B cell (primary cell): ENCODE measurements around the gene GALNT5. TPM values are rescaled to one million over a fixed set of nuclear protein-coding genes. Genes with fewer than 3 reads are reported as not detected.

Experiments
- ATAC-seq: fragments of 200-7000 bp; cut with Tn5 transposase; one replicate; pipeline ENCODE4 v1.10.0; 2021; ENCODE audit warnings: low read depth, mild to moderate bottlenecking, moderate number of reproducible peaks, moderate library complexity
- CTCF ChIA-PET: fragments of 350-600 bp; sonication (Branson Sonifier 250); formaldehyde crosslinking; loops from one replicate; lab custom pipeline; 2021; ENCODE audit warnings: antibody characterized with exemption, inconsistent platforms; lab: Charles Lee
- POLR2A ChIA-PET: fragments of 350-600 bp; sonication (Branson Sonifier 250); formaldehyde crosslinking; loops from one replicate; lab custom pipeline; 2021; ENCODE audit warnings: antibody characterized with exemption; lab: Charles Lee
- DNase-seq: peaks from one replicate; pipeline ENCODE4 v3.0.0; 2013
- H2AFZ ChIP-seq: 2 replicates; pipeline ENCODE4 v1.6.1; 2012; ENCODE audit warnings: mild to moderate bottlenecking, low read depth, low read length; ENCODE audit not compliant: insufficient read depth, poor library complexity, severe bottlenecking
- H3K27ac ChIP-seq, 2 donors: 1 replicate in 1 of 2; 2 replicates in 1 of 2; pipeline ENCODE4 v1.5.1; 2012 to 2013; ENCODE audit warnings: low read length in 2 of 2, mild to moderate bottlenecking in 2 of 2, moderate library complexity in 1 of 2
- H3K27me3 ChIP-seq, 4 experiments: fragments of 200-600 bp in 1 of 4; sonication (generic) in 1 of 4; replicated peaks in 1 of 4; 1 replicate in 2 of 4; 2 replicates in 2 of 4; pipeline versions ENCODE4 v1.6.1 to v1.7.0; 2013 to 2016; ENCODE audit warnings: low read length in 3 of 4, mild to moderate bottlenecking in 2 of 4, mixed read lengths in 1 of 4, moderate library complexity in 1 of 4; ENCODE audit not compliant: insufficient read depth in 4 of 4, control insufficient read depth in 3 of 4; ENCODE audit errors: control extremely low read depth in 1 of 4
- H3K36me3 ChIP-seq, 2 experiments: replicated peaks in 1 of 2; 1 replicate in 1 of 2; 2 replicates in 1 of 2; pipeline versions ENCODE4 v1.6.1 to v1.7.1; 2013; ENCODE audit warnings: low read length in 1 of 2; ENCODE audit not compliant: insufficient read depth in 2 of 2, control insufficient read depth in 1 of 2; ENCODE audit errors: control extremely low read depth in 1 of 2, extremely low read depth in 1 of 2
- H3K4me1 ChIP-seq, 2 donors: fragments of 200-600 bp in 1 of 2; sonication (generic) in 1 of 2; 1 replicate in 1 of 2; 2 replicates in 1 of 2; pipeline versions ENCODE4 v1.5.1 to v1.6.1; 2013 to 2017; ENCODE audit warnings: low read length in 2 of 2; ENCODE audit not compliant: control insufficient read depth in 2 of 2, insufficient read depth in 2 of 2
- H3K4me2 ChIP-seq: replicated peaks from 2 replicates; pipeline ENCODE3; 2012; ENCODE audit warnings: mild to moderate bottlenecking, low read depth, low read length; ENCODE audit not compliant: poor library complexity, severe bottlenecking
- H3K4me3 ChIP-seq, 5 experiments: fragments of 200-600 bp in 1 of 5; sonication (generic) in 1 of 5; 1 replicate in 3 of 5; 2 replicates in 2 of 5; pipeline versions ENCODE4 v1.5.1 to v1.7.0; 2011 to 2016; ENCODE audit warnings: low read length in 4 of 5, mild to moderate bottlenecking in 4 of 5, low read depth in 2 of 5, control low read depth in 1 of 5, moderate library complexity in 1 of 5; ENCODE audit not compliant: insufficient read depth in 1 of 5; ENCODE audit errors: control extremely low read depth in 1 of 5, extremely low read depth in 1 of 5
- H3K79me2 ChIP-seq: fragments of 200-600 bp; sonication (generic); one replicate; pipeline ENCODE4 v1.6.0; 2016; ENCODE audit warnings: low read length; ENCODE audit not compliant: control insufficient read depth, insufficient read depth
- H3K9ac ChIP-seq: fragments of 200-600 bp; sonication (generic); 2 replicates; pipeline ENCODE4 v1.6.1; 2017; ENCODE audit warnings: mild to moderate bottlenecking, low read length, moderate library complexity
- H3K9me3 ChIP-seq, 3 donors: one replicate each; pipeline versions ENCODE4 v1.6.1 to v1.7.1; 2013; ENCODE audit warnings: low read length in 2 of 3; ENCODE audit not compliant: control insufficient read depth in 2 of 3, insufficient read depth in 1 of 3; ENCODE audit errors: control extremely low read depth in 1 of 3
- H4K20me1 ChIP-seq: 2 replicates; pipeline ENCODE4 v1.6.0; 2012; ENCODE audit warnings: mild to moderate bottlenecking, low read length; ENCODE audit not compliant: insufficient read depth, control insufficient read depth, poor library complexity, severe bottlenecking
- H3K27ac Mint-ChIP-seq: one replicate; pipeline ENCODE4 v1.8.0; 2021; ENCODE audit warnings: mixed read lengths
- H3K27me3 Mint-ChIP-seq: one replicate; pipeline ENCODE4 v1.8.0; 2021; ENCODE audit warnings: mixed read lengths
- H3K4me1 Mint-ChIP-seq: one replicate; pipeline ENCODE4 v1.8.0; 2021; ENCODE audit warnings: mixed read lengths
- H3K4me3 Mint-ChIP-seq: one replicate; pipeline ENCODE4 v1.8.0; 2021; ENCODE audit warnings: mixed read lengths
- H3K9me3 Mint-ChIP-seq: one replicate; pipeline ENCODE4 v1.8.0; 2022; ENCODE audit warnings: mixed read lengths; ENCODE audit not compliant: insufficient read depth
- EZH2 ChIP-seq: IDR thresholded peaks from 2 replicates; pipeline ENCODE4 v1.6.1; 2012; ENCODE audit warnings: borderline replicate concordance, low read depth, mild to moderate bottlenecking, moderate library complexity, low read length; ENCODE audit not compliant: insufficient read depth, poor library complexity, severe bottlenecking
- WGBS: methylation state at CpG from one replicate; pipeline ENCODE4 v1.1.5; 2013; ENCODE audit warnings: missing lambda C conversion rate; ENCODE audit not compliant: insufficient coverage; 5-methylcytosine and 5-hydroxymethylcytosine counted together
- intact Hi-C: fragments of 100-400 bp; cut with micrococcal nuclease; formaldehyde crosslinking; loops from one replicate; pipeline ENCODE4 v1.10.0; 2022
- polyA plus RNA-seq: library from polyadenylated mRNA; depleted of rRNA; stranded (reverse); fragments of >200 nt; gene quantifications from 2 replicates; pipeline ENCODE4 v1.2.3, GENCODE V29; 2012
- total RNA-seq, 2 donors: library from RNA; stranded (reverse); fragments of 120-200 nt in 1 of 2; gene quantifications; 1 replicate in 1 of 2; 2 replicates in 1 of 2; pipeline versions ENCODE4 v1.2.3 to v1.2.4, GENCODE V29; 2013 to 2022
- TF ChIP-seq, protein P1 (sequence below): fragments of 200-600 bp; IDR thresholded peaks from one replicate; pipeline ENCODE4 v1.8.0; 2022; ENCODE audit warnings: antibody characterized with exemption, mild to moderate bottlenecking

Gene GALNT5
- total and polyA plus RNA-seq, 2 donors (not counting 1 experiment from before 2014, with no cell fraction given) = not detected

DNA sequence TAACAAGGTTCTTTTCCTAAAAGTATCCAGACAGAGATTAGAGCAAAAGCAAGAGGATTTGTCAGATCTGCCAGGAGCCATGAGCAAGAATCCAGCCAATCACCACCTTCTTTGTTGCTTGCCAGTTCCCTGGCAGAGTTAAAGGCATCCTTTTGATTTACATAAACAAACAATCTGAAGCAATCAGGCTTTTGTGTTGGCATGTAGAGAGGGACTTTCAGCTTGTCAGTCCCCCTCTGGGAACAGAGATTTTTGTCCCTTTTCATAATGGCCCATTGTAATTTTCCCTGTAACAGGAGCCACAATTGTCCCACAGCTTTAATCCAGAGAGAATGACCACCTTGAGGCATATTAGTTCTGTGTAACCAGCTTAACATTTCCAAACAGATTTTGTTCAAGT lies 68.3 kb downstream of the GALNT5 start, which contains the start of gene ERMN:
ERMN (minus strand) TSS at position 39 of the 400 bp plus-strand sequence. CDS start 182 bp downstream, outside the sequence.
- ChIA-PET POLR2A (no interaction called here), CTCF (interaction anchor here (1.1 to 7.6 kb wide), 20 partner anchors 9 to 270 kb away, joined by 3 to 157 read pairs (median 12); partner anchors contain the start of gene CYTIP)
- Histone ChIP-seq H3K4me2 (no peak within 1 kb of the TSS), H3K36me3 (peaks cover 0 to 4% of the 10 kb centered on the region in 2 experiments), H3K27me3 (no peaks in the 10 kb centered on the region), H3K9me3 (no peaks in the 10 kb centered on the region), H3K9ac (no peak within 1 kb of the TSS), H3K4me3 (no peak within 1 kb of the TSS), H3K79me2 (no peaks in the 10 kb centered on the region), H3K27ac (no peak within 1 kb of the TSS), H4K20me1 (no peaks in the 10 kb centered on the region), H2AFZ (no peak within 1 kb of the TSS), H3K4me1 (peaks cover 9 to 10% of the 10 kb centered on the region in 2 donors)
- ATAC-seq (no peak), DNase-seq (no peak)
- Mint-ChIP-seq H3K4me1 (peaks cover 14% of the 10 kb centered on the region), H3K4me3 (no peak within 1 kb of the TSS), H3K27me3 (no peaks in the 10 kb centered on the region), H3K27ac (no peak within 1 kb of the TSS), H3K9me3 (no peaks in the 10 kb centered on the region)
- intact Hi-C loops = loop anchor here (2.0 to 10.0 kb wide), 2 partner anchors 95 to 549 kb away; partner anchors contain the start of gene ACVR1
- no peak for TF ChIP-seq EZH2
- TF ChIP-seq, protein P1, sequence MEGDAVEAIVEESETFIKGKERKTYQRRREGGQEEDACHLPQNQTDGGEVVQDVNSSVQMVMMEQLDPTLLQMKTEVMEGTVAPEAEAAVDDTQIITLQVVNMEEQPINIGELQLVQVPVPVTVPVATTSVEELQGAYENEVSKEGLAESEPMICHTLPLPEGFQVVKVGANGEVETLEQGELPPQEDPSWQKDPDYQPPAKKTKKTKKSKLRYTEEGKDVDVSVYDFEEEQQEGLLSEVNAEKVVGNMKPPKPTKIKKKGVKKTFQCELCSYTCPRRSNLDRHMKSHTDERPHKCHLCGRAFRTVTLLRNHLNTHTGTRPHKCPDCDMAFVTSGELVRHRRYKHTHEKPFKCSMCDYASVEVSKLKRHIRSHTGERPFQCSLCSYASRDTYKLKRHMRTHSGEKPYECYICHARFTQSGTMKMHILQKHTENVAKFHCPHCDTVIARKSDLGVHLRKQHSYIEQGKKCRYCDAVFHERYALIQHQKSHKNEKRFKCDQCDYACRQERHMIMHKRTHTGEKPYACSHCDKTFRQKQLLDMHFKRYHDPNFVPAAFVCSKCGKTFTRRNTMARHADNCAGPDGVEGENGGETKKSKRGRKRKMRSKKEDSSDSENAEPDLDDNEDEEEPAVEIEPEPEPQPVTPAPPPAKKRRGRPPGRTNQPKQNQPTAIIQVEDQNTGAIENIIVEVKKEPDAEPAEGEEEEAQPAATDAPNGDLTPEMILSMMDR = no peak

DNA sequence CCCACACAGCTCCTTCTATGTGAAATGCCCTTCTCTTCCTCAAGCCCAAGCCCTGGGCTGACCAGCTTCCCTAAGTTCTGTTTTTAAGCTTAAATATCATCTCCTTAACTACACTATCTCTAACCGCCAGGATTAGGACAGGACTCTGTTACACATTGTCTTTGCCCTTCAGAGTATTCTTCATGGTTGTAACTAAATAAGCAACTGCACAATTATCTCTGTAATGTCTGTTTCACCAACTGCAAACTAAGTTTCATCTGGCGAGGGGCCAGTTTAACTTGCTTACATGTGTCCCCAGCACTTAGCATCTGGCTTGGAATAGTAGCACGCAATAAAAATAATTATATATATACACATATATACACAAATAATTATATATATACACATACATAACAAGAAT lies 69.2 kb downstream of the GALNT5 start:
- no peaks in the 10 kb centered on the region for H4K20me1 ChIP-seq
- H3K4me3 ChIP-seq = no peak overlapping the region
- H3K79me2 ChIP-seq = no peaks in the 10 kb centered on the region
- CTCF ChIA-PET = interaction anchor here (0.7 to 7.6 kb wide), 40 partner anchors 9 to 681 kb away, joined by 3 to 157 read pairs (median 9); partner anchors contain the start of gene CYTIP
- DNase-seq = no peak
- TF ChIP-seq EZH2 = no peak
- TF ChIP-seq, protein P1 = no peak
- no peak overlapping the region for H3K4me2 ChIP-seq
- 100% methylated on average over 1 of the region's 3 CpGs for WGBS
- Mint-ChIP-seq H3K27me3 (no peaks in the 10 kb centered on the region), H3K4me3 (no peak overlapping the region), H3K4me1 (peaks cover 14% of the 10 kb centered on the region), H3K9me3 (no peaks in the 10 kb centered on the region), H3K27ac (no peak overlapping the region)
- no peak overlapping the region for H3K9ac ChIP-seq
- no peaks in the 10 kb centered on the region for H3K27me3 ChIP-seq
- peaks cover 9 to 10% of the 10 kb centered on the region in 2 donors for H3K4me1 ChIP-seq
- peaks cover 0 to 4% of the 10 kb centered on the region in 2 experiments for H3K36me3 ChIP-seq
- no peak overlapping the region for H3K27ac ChIP-seq
- intact Hi-C loops = loop anchor here (1.0 to 10.0 kb wide), 8 partner anchors 94 to 687 kb away; partner anchors contain the start of gene ACVR1
- POLR2A ChIA-PET = interaction anchor here (0.5 to 2.2 kb wide), 2 partner anchors 116 to 680 kb away, joined by 3 to 10 read pairs; partner anchors contain the start of gene CYTIP
- H2AFZ ChIP-seq = no peak overlapping the region
- ATAC-seq = no peak
- no peaks in the 10 kb centered on the region for H3K9me3 ChIP-seq
